B cell (primary cell): ENCODE data around the gene SLC35G1. TPM values are rescaled to one million over a fixed set of nuclear protein-coding genes. Genes with fewer than 3 reads are reported as not detected.

Experiments
- ATAC-seq: fragments of 200-7000 bp; cut with Tn5 transposase; one replicate; pipeline ENCODE4 v1.10.0; 2021; ENCODE audit warnings: low read depth, mild to moderate bottlenecking, moderate number of reproducible peaks, moderate library complexity
- CTCF ChIA-PET: fragments of 350-600 bp; sonication (Branson Sonifier 250); formaldehyde crosslinking; loops from one replicate; lab custom pipeline; 2021; ENCODE audit warnings: antibody characterized with exemption, inconsistent platforms; lab: Charles Lee
- POLR2A ChIA-PET: fragments of 350-600 bp; sonication (Branson Sonifier 250); formaldehyde crosslinking; loops from one replicate; lab custom pipeline; 2021; ENCODE audit warnings: antibody characterized with exemption; lab: Charles Lee
- DNase-seq: peaks from one replicate; pipeline ENCODE4 v3.0.0; 2013
- H2AFZ ChIP-seq: 2 replicates; pipeline ENCODE4 v1.6.1; 2012; ENCODE audit warnings: mild to moderate bottlenecking, low read depth, low read length; ENCODE audit not compliant: insufficient read depth, poor library complexity, severe bottlenecking
- H3K27ac ChIP-seq, 2 donors: 1 replicate in 1 of 2; 2 replicates in 1 of 2; pipeline ENCODE4 v1.5.1; 2012 to 2013; ENCODE audit warnings: low read length in 2 of 2, mild to moderate bottlenecking in 2 of 2, moderate library complexity in 1 of 2
- H3K27me3 ChIP-seq, 4 experiments: fragments of 200-600 bp in 1 of 4; sonication (generic) in 1 of 4; replicated peaks in 1 of 4; 1 replicate in 2 of 4; 2 replicates in 2 of 4; pipeline versions ENCODE4 v1.6.1 to v1.7.0; 2013 to 2016; ENCODE audit warnings: low read length in 3 of 4, mild to moderate bottlenecking in 2 of 4, mixed read lengths in 1 of 4, moderate library complexity in 1 of 4; ENCODE audit not compliant: insufficient read depth in 4 of 4, control insufficient read depth in 3 of 4; ENCODE audit errors: control extremely low read depth in 1 of 4
- H3K36me3 ChIP-seq, 2 experiments: replicated peaks in 1 of 2; 1 replicate in 1 of 2; 2 replicates in 1 of 2; pipeline versions ENCODE4 v1.6.1 to v1.7.1; 2013; ENCODE audit warnings: low read length in 1 of 2; ENCODE audit not compliant: insufficient read depth in 2 of 2, control insufficient read depth in 1 of 2; ENCODE audit errors: control extremely low read depth in 1 of 2, extremely low read depth in 1 of 2
- H3K4me1 ChIP-seq, 2 donors: fragments of 200-600 bp in 1 of 2; sonication (generic) in 1 of 2; 1 replicate in 1 of 2; 2 replicates in 1 of 2; pipeline versions ENCODE4 v1.5.1 to v1.6.1; 2013 to 2017; ENCODE audit warnings: low read length in 2 of 2; ENCODE audit not compliant: control insufficient read depth in 2 of 2, insufficient read depth in 2 of 2
- H3K4me2 ChIP-seq: replicated peaks from 2 replicates; pipeline ENCODE3; 2012; ENCODE audit warnings: mild to moderate bottlenecking, low read depth, low read length; ENCODE audit not compliant: poor library complexity, severe bottlenecking
- H3K4me3 ChIP-seq, 5 experiments: fragments of 200-600 bp in 1 of 5; sonication (generic) in 1 of 5; 1 replicate in 3 of 5; 2 replicates in 2 of 5; pipeline versions ENCODE4 v1.5.1 to v1.7.0; 2011 to 2016; ENCODE audit warnings: low read length in 4 of 5, mild to moderate bottlenecking in 4 of 5, low read depth in 2 of 5, control low read depth in 1 of 5, moderate library complexity in 1 of 5; ENCODE audit not compliant: insufficient read depth in 1 of 5; ENCODE audit errors: control extremely low read depth in 1 of 5, extremely low read depth in 1 of 5
- H3K79me2 ChIP-seq: fragments of 200-600 bp; sonication (generic); one replicate; pipeline ENCODE4 v1.6.0; 2016; ENCODE audit warnings: low read length; ENCODE audit not compliant: control insufficient read depth, insufficient read depth
- H3K9ac ChIP-seq: fragments of 200-600 bp; sonication (generic); 2 replicates; pipeline ENCODE4 v1.6.1; 2017; ENCODE audit warnings: mild to moderate bottlenecking, low read length, moderate library complexity
- H3K9me3 ChIP-seq, 3 donors: one replicate each; pipeline versions ENCODE4 v1.6.1 to v1.7.1; 2013; ENCODE audit warnings: low read length in 2 of 3; ENCODE audit not compliant: control insufficient read depth in 2 of 3, insufficient read depth in 1 of 3; ENCODE audit errors: control extremely low read depth in 1 of 3
- H4K20me1 ChIP-seq: 2 replicates; pipeline ENCODE4 v1.6.0; 2012; ENCODE audit warnings: mild to moderate bottlenecking, low read length; ENCODE audit not compliant: insufficient read depth, control insufficient read depth, poor library complexity, severe bottlenecking
- H3K27ac Mint-ChIP-seq: one replicate; pipeline ENCODE4 v1.8.0; 2021; ENCODE audit warnings: mixed read lengths
- H3K27me3 Mint-ChIP-seq: one replicate; pipeline ENCODE4 v1.8.0; 2021; ENCODE audit warnings: mixed read lengths
- H3K4me1 Mint-ChIP-seq: one replicate; pipeline ENCODE4 v1.8.0; 2021; ENCODE audit warnings: mixed read lengths
- H3K4me3 Mint-ChIP-seq: one replicate; pipeline ENCODE4 v1.8.0; 2021; ENCODE audit warnings: mixed read lengths
- H3K9me3 Mint-ChIP-seq: one replicate; pipeline ENCODE4 v1.8.0; 2022; ENCODE audit warnings: mixed read lengths; ENCODE audit not compliant: insufficient read depth
- CTCF ChIP-seq: fragments of 200-600 bp; IDR thresholded peaks from one replicate; pipeline ENCODE4 v1.8.0; 2022; ENCODE audit warnings: antibody characterized with exemption, mild to moderate bottlenecking
- EZH2 ChIP-seq: IDR thresholded peaks from 2 replicates; pipeline ENCODE4 v1.6.1; 2012; ENCODE audit warnings: borderline replicate concordance, low read depth, mild to moderate bottlenecking, moderate library complexity, low read length; ENCODE audit not compliant: insufficient read depth, poor library complexity, severe bottlenecking
- WGBS: methylation state at CpG from one replicate; pipeline ENCODE4 v1.1.5; 2013; ENCODE audit warnings: missing lambda C conversion rate; ENCODE audit not compliant: insufficient coverage; 5-methylcytosine and 5-hydroxymethylcytosine counted together
- intact Hi-C: fragments of 100-400 bp; cut with micrococcal nuclease; formaldehyde crosslinking; loops from one replicate; pipeline ENCODE4 v1.10.0; 2022
- polyA plus RNA-seq: library from polyadenylated mRNA; depleted of rRNA; stranded (reverse); fragments of >200 nt; gene quantifications from 2 replicates; pipeline ENCODE4 v1.2.3, GENCODE V29; 2012
- total RNA-seq, 2 donors: library from RNA; stranded (reverse); fragments of 120-200 nt in 1 of 2; gene quantifications; 1 replicate in 1 of 2; 2 replicates in 1 of 2; pipeline versions ENCODE4 v1.2.3 to v1.2.4, GENCODE V29; 2013 to 2022

SLC35G1 gene
- total and polyA plus RNA-seq, 2 donors (not counting 1 experiment from before 2014, with no cell fraction given): 1.7 to 2.6 TPM

DNA sequence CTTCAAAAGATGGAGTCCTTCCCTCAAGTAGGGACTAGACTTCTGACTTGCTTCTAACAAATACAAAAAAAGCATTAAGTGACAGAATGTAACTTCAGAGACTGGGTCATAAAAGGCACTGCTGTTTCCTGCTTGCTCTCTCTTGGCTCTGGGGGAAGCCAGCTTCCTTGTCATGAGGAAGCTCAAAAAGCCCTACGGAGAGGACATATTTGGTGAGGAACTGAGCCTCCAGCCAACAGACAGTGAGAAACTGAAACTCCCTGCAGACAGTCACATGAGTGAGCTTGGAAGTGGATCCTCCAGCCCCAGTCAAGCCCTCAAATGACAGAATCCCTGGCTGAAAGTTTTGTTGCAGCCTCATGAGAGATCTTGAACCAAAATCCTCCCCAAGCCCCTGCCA lies 26.3 kb upstream of the SLC35G1 start:
- CTCF ChIA-PET: interaction anchor here (1.9 kb wide), 1 partner anchor 9 kb away, joined by 4 read pairs; no protein-coding TSS in a partner anchor
- peaks cover 23% of the 10 kb centered on the region for H3K27me3 Mint-ChIP-seq
- no CpG with 5 or more reads among the region's 1 CpG for WGBS
- Histone ChIP-seq H3K36me3 (no peaks in the 10 kb centered on the region), H3K9ac (no peak overlapping the region), H3K4me1 (no peaks in the 10 kb centered on the region), H3K27me3 (peaks cover 0 to 4% (median 0%) of the 10 kb centered on the region in 4 experiments), H3K4me2 (no peak overlapping the region), H3K27ac (no peak overlapping the region), H2AFZ (no peak overlapping the region), H3K79me2 (no peaks in the 10 kb centered on the region), H3K9me3 (no peaks in the 10 kb centered on the region), H3K4me3 (no peak overlapping the region), H4K20me1 (no peaks in the 10 kb centered on the region)
- no peaks in the 10 kb centered on the region for H3K4me1 Mint-ChIP-seq
- no peak overlapping the region for H3K4me3 Mint-ChIP-seq
- H3K27ac Mint-ChIP-seq: no peak overlapping the region
- TF ChIP-seq CTCF (no peak), EZH2 (no peak)
- no peaks in the 10 kb centered on the region for H3K9me3 Mint-ChIP-seq
- DNase-seq: no peak
- intact Hi-C loops: no loop called here
- POLR2A ChIA-PET: no interaction called here
- ATAC-seq: no peak

DNA sequence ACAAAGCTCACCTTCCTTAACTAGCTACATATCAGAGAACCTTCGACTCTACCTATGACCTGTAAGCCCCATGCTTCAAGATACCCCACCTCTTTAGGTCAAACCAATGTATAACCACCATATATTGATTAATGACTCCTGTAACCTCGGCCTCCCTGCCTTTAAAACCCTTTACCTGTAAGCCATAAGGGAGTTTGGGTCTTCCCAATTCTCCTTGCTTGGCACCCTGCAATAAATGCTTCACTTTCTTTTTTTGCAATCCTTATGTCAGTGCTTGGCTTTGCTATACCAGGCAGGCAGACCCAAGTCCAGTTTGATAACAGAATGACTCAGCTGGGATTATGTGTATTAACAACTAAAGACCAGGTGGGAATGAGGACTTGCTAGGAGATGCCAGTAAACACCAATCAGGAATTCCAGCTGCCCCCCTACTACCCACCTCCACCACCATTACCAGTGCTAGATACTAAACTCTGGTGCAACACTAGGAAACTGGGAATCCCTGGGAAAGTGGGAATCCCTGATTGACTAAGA lies 22.0 kb upstream of the SLC35G1 start:
- H3K27me3 Mint-ChIP-seq: peaks cover 45% of the 10 kb centered on the region
- H3K4me3 Mint-ChIP-seq: no peak overlapping the region
- POLR2A ChIA-PET: interaction anchor here (0.6 kb wide), 1 partner anchor 23 kb away, joined by 3 read pairs; no protein-coding TSS in a partner anchor
- H3K4me1 ChIP-seq: no peaks in the 10 kb centered on the region
- H3K4me2 ChIP-seq: no peak overlapping the region
- H2AFZ ChIP-seq: no peak overlapping the region
- no peaks in the 10 kb centered on the region for H3K4me1 Mint-ChIP-seq
- TF ChIP-seq EZH2 (no peak), CTCF (no peak)
- H4K20me1 ChIP-seq: no peaks in the 10 kb centered on the region
- H3K36me3 ChIP-seq: no peaks in the 10 kb centered on the region
- H3K4me3 ChIP-seq: no peak overlapping the region
- H3K79me2 ChIP-seq: no peaks in the 10 kb centered on the region
- no peaks in the 10 kb centered on the region for H3K9me3 Mint-ChIP-seq
- intact Hi-C loops: no loop called here
- no peak overlapping the region for H3K27ac Mint-ChIP-seq
- CTCF ChIA-PET: interaction anchor here (1.9 kb wide), 1 partner anchor 14 kb away, joined by 11 read pairs; no protein-coding TSS in a partner anchor
- no peak overlapping the region for H3K27ac ChIP-seq
- H3K9me3 ChIP-seq: no peaks in the 10 kb centered on the region
- no peak overlapping the region for H3K9ac ChIP-seq
- DNase-seq (no peak), ATAC-seq (no peak)
- 85% methylated on average over 2 of the region's 2 CpGs for WGBS
- peaks cover 0 to 14% (median 6%) of the 10 kb centered on the region in 4 experiments for H3K27me3 ChIP-seq
